GM23338 (cell line): ENCODE data around the gene RNU7-1. TPM values are rescaled to one million over a fixed set of nuclear protein-coding genes. Genes with fewer than 3 reads are reported as not detected.

ENCODE experiments used
- ATAC-seq: fragments of 200-7000 bp; cut with Tn5 transposase; 3 replicates; pipeline ENCODE4 v1.9.1; 2020
- DNase-seq: peaks from one replicate; pipeline ENCODE4 v3.0.0-alpha.2; 2015; ENCODE audit warnings: low spot score
- H2AFZ ChIP-seq: fragments of 200-600 bp; sonication (generic); 2 replicates; pipeline ENCODE4 v1.8.0; 2016; ENCODE audit warnings: antibody characterized with exemption, mild to moderate bottlenecking, moderate library complexity
- H3F3A ChIP-seq: fragments of 200-600 bp; sonication (generic); replicated peaks from 2 replicates; pipeline ENCODE4 v1.8.0; 2017; ENCODE audit warnings: antibody characterized with exemption, mixed run types, low read depth
- H3K27ac ChIP-seq: fragments of 200-600 bp; sonication (generic); 2 replicates; pipeline ENCODE4 v1.6.1; 2016; ENCODE audit warnings: low read depth
- H3K27me3 ChIP-seq: fragments of 200-600 bp; sonication (generic); 2 replicates; pipeline ENCODE4 v1.8.0; 2016; ENCODE audit warnings: mild to moderate bottlenecking, mixed run types, moderate library complexity; ENCODE audit not compliant: insufficient read depth
- H3K36me3 ChIP-seq: fragments of 200-600 bp; sonication (generic); 2 replicates; pipeline ENCODE4 v1.8.0; 2016; ENCODE audit warnings: mild to moderate bottlenecking; ENCODE audit not compliant: insufficient read depth
- H3K4me1 ChIP-seq: fragments of 200-600 bp; sonication (generic); 2 replicates; pipeline ENCODE4 v1.8.0; 2016; ENCODE audit warnings: mild to moderate bottlenecking, moderate library complexity; ENCODE audit not compliant: insufficient read depth
- H3K4me2 ChIP-seq: fragments of 200-600 bp; sonication (generic); 2 replicates; pipeline ENCODE4 v1.7.1; 2017; ENCODE audit warnings: mixed run types
- H3K4me3 ChIP-seq: fragments of 200-600 bp; sonication (generic); 2 replicates; pipeline ENCODE4 v1.6.1; 2016; ENCODE audit warnings: mixed run types
- H3K79me2 ChIP-seq: fragments of 200-600 bp; sonication (generic); replicated peaks from 2 replicates; pipeline ENCODE4 v1.8.0; 2017; ENCODE audit warnings: mild to moderate bottlenecking; ENCODE audit not compliant: insufficient read depth
- H3K9me2 ChIP-seq: fragments of 200-600 bp; sonication (generic); 2 replicates; pipeline ENCODE4 v1.8.0; 2017; ENCODE audit not compliant: insufficient read depth
- H4K20me1 ChIP-seq: fragments of 200-600 bp; sonication (generic); replicated peaks from 2 replicates; pipeline ENCODE4 v1.8.0; 2017; ENCODE audit warnings: mild to moderate bottlenecking; ENCODE audit not compliant: insufficient read depth
- H3K27ac Mint-ChIP-seq: 2 replicates; pipeline ENCODE4 v1.8.0; 2020; ENCODE audit warnings: inconsistent platforms, mild to moderate bottlenecking, moderate library complexity, mixed read lengths
- H3K27me3 Mint-ChIP-seq: 3 replicates; pipeline ENCODE4 v1.8.0; 2022; ENCODE audit warnings: low read depth, mild to moderate bottlenecking, moderate library complexity, mixed read lengths, inconsistent platforms; ENCODE audit not compliant: insufficient read depth, poor library complexity
- H3K36me3 Mint-ChIP-seq: 3 replicates; pipeline ENCODE4 v1.8.0; 2021; ENCODE audit warnings: low read depth, mild to moderate bottlenecking, inconsistent platforms, moderate library complexity, mixed read lengths
- H3K4me1 Mint-ChIP-seq: 3 replicates; pipeline ENCODE4 v1.8.0; 2020; ENCODE audit warnings: mild to moderate bottlenecking, inconsistent platforms, mixed read lengths
- H3K4me3 Mint-ChIP-seq: 3 replicates; pipeline ENCODE4 v1.8.0; 2021; ENCODE audit warnings: moderate library complexity, mild to moderate bottlenecking, inconsistent platforms, mixed read lengths
- H3K9me3 Mint-ChIP-seq: 3 replicates; pipeline ENCODE4 v1.8.0; 2020; ENCODE audit warnings: moderate library complexity, mild to moderate bottlenecking, inconsistent platforms, mixed read lengths
- CREB1 ChIP-seq: fragments of 250-450 bp; sonication (Bioruptor Pico); IDR thresholded peaks from 2 replicates; pipeline ENCODE4 v1.5.0; 2020; ENCODE audit warnings: low read depth, mild to moderate bottlenecking, moderate library complexity
- EZH2 ChIP-seq: fragments of 200-600 bp; sonication (generic); IDR thresholded peaks from one replicate; pipeline ENCODE4 v1.8.0; 2017; ENCODE audit warnings: antibody characterized with exemption, mild to moderate bottlenecking, low read depth; ENCODE audit not compliant: unreplicated experiment
- NANOG ChIP-seq: IDR thresholded peaks from 2 replicates; pipeline ENCODE4 v1.6.1; 2016; ENCODE audit warnings: antibody characterized with exemption, borderline replicate concordance
- POLR2AphosphoS5 ChIP-seq: IDR thresholded peaks from 2 replicates; pipeline ENCODE4 v1.6.1; 2016; ENCODE audit warnings: antibody characterized with exemption, low read depth
- STAT1 ChIP-seq: IDR thresholded peaks from one replicate; pipeline ENCODE4 v1.6.1; 2016; ENCODE audit warnings: antibody characterized with exemption; ENCODE audit not compliant: unreplicated experiment
- polyA plus RNA-seq: library from polyadenylated mRNA; unstranded; fragments of >200 nt; fragmentation: Nextera tagmentation; extraction: Ambion mirVana; gene quantifications from 2 replicates; pipeline ENCODE4 v1.2.1, GENCODE V29; 2016
- total RNA-seq: library from RNA; depleted of rRNA; stranded (reverse); fragments of >200 nt; shearing (Covaris generic); gene quantifications from 2 replicates; pipeline ENCODE4 v1.2.3, GENCODE V29; 2014
- TF ChIP-seq, protein P1 (sequence below): IDR thresholded peaks from 2 replicates; pipeline ENCODE4 v1.6.1; 2016; ENCODE audit warnings: antibody characterized with exemption
- TF ChIP-seq, protein P2 (sequence below): IDR thresholded peaks from one replicate; pipeline ENCODE4 v1.6.1; 2018; ENCODE audit warnings: antibody characterized with exemption; ENCODE audit not compliant: unreplicated experiment
- TF ChIP-seq, protein P3 (sequence below), 2 experiments: fragments of 200-600 bp in 1 of 2; sonication (generic) in 1 of 2; conservative IDR thresholded peaks; 2 replicates each; pipeline versions ENCODE4 v1.5.1 to v1.6.1; 2016 to 2017; ENCODE audit warnings: antibody characterized with exemption in 2 of 2, low read depth in 2 of 2, mild to moderate bottlenecking in 2 of 2, moderate library complexity in 1 of 2

The RNU7-1 gene
- total and polyA plus RNA-seq, 2 experiments from 2014 or later: not detected

DNA sequence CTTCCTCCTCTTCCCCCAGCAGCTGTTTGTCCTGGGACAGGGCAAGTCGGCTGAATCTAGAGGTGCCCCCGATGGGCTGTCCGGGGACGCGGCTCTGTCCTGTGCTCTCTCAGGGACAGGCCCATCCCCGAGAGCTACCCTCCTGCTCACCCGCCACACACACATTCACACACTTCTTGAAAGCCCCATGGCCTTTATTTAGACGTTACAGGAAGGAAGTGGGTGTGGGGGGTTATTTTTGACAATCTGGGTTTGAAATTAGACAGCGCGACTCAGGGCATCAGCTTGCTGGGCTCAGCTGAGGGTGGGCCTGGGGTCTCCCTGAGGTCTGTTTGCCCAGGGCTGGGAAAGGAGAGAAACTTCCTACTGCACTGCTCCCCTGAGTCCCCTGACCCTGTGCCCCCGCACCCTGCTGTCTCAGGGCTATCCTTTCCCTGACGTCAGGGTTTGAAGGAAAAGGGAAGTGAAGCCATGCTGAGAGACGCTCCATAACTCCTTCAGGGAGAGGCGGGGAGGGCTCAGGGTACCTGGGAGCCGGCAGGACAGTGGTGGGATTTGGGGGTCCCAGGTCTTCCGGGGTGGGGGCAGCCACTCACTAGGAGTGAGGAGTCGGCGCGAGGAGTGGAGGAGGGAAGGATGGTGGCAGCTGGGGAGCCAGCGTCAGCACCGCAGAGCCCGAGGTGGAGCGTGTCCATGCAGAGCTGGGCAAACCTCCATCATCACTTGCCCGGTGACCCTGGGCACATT, 15.6 kb downstream of the RNU7-1 start:
- H3K4me3 ChIP-seq: no peak overlapping the region
- no peaks in the 10 kb centered on the region for H3K36me3 ChIP-seq
- H3K27ac ChIP-seq: no peak overlapping the region
- Mint-ChIP-seq H3K27ac (no peak overlapping the region), H3K27me3 (peaks cover 15% of the 10 kb centered on the region), H3K4me1 (peaks cover 31% of the 10 kb centered on the region), H3K36me3 (peaks cover 3% of the 10 kb centered on the region), H3K9me3 (no peaks in the 10 kb centered on the region), H3K4me3 (no peak overlapping the region)
- peaks cover 13% of the 10 kb centered on the region for H3K79me2 ChIP-seq
- H3F3A ChIP-seq: peaks cover 18% of the 10 kb centered on the region
- peaks cover 31% of the 10 kb centered on the region for H3K4me1 ChIP-seq
- TF ChIP-seq, protein P1, sequence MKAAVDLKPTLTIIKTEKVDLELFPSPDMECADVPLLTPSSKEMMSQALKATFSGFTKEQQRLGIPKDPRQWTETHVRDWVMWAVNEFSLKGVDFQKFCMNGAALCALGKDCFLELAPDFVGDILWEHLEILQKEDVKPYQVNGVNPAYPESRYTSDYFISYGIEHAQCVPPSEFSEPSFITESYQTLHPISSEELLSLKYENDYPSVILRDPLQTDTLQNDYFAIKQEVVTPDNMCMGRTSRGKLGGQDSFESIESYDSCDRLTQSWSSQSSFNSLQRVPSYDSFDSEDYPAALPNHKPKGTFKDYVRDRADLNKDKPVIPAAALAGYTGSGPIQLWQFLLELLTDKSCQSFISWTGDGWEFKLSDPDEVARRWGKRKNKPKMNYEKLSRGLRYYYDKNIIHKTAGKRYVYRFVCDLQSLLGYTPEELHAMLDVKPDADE: no peak
- no peak for TF ChIP-seq STAT1
- no peak overlapping the region for H3K4me2 ChIP-seq
- DNase-seq (no peak), ATAC-seq (no peak)
- no peaks in the 10 kb centered on the region for H3K9me2 ChIP-seq
- no peak overlapping the region for H2AFZ ChIP-seq
- no peaks in the 10 kb centered on the region for H4K20me1 ChIP-seq
- no peaks in the 10 kb centered on the region for H3K27me3 ChIP-seq

DNA sequence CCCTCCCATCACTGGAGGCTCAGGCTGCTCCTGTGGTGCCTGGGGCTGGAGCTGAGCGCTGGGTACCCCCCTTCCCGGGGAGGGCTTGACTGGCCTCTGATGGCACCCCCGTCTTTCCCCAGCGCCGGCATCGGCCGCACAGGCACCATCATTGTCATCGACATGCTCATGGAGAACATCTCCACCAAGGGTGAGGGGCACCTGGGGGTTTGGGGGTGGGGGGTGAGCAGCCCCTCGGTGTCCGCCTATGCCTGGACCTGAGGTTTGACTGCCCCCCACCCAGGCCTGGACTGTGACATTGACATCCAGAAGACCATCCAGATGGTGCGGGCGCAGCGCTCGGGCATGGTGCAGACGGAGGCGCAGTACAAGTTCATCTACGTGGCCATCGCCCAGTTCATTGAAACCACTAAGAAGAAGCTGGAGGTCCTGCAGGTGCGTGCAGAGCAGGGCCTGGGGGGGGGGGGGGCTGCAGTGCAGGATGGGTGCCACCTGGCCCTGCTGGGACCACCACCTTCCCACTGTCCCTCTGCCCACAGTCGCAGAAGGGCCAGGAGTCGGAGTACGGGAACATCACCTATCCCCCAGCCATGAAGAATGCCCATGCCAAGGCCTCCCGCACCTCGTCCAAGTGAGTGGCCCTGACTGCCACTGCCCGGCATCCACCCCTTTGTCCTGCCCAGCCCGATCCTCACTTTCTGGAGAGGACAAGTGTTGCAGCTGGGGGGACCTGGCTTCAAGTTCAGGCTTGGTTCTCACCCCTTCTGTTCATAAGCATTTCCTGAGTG, 16.4 kb downstream of the RNU7-1 start:
- no peak overlapping the region for H3K4me2 ChIP-seq
- peaks cover 37% of the 10 kb centered on the region for H3K4me1 Mint-ChIP-seq
- peaks cover 11% of the 10 kb centered on the region for H3K36me3 Mint-ChIP-seq
- no peaks in the 10 kb centered on the region for H3K27me3 ChIP-seq
- no peak for ATAC-seq
- H3K4me3 ChIP-seq: no peak overlapping the region
- no peak overlapping the region for H3K27ac Mint-ChIP-seq
- no peaks in the 10 kb centered on the region; the same call in 1 of the 2 replicates for H3K36me3 ChIP-seq
- H3K27me3 Mint-ChIP-seq: peaks cover 20% of the 10 kb centered on the region
- H3F3A ChIP-seq: peaks cover 25% of the 10 kb centered on the region
- H3K9me3 Mint-ChIP-seq: no peaks in the 10 kb centered on the region
- no peak overlapping the region for H2AFZ ChIP-seq
- no peak overlapping the region for H3K27ac ChIP-seq
- no peak for DNase-seq
- no peaks in the 10 kb centered on the region for H4K20me1 ChIP-seq
- no peak overlapping the region for H3K4me3 Mint-ChIP-seq
- peaks cover 38% of the 10 kb centered on the region for H3K4me1 ChIP-seq
- no peaks in the 10 kb centered on the region for H3K9me2 ChIP-seq
- H3K79me2 ChIP-seq: peaks cover 17% of the 10 kb centered on the region
- TF ChIP-seq POLR2AphosphoS5 (no peak), NANOG (no peak), CREB1 (CRISPR knock-in tag) (no peak), EZH2 (no peak)
- TF ChIP-seq, protein P2, sequence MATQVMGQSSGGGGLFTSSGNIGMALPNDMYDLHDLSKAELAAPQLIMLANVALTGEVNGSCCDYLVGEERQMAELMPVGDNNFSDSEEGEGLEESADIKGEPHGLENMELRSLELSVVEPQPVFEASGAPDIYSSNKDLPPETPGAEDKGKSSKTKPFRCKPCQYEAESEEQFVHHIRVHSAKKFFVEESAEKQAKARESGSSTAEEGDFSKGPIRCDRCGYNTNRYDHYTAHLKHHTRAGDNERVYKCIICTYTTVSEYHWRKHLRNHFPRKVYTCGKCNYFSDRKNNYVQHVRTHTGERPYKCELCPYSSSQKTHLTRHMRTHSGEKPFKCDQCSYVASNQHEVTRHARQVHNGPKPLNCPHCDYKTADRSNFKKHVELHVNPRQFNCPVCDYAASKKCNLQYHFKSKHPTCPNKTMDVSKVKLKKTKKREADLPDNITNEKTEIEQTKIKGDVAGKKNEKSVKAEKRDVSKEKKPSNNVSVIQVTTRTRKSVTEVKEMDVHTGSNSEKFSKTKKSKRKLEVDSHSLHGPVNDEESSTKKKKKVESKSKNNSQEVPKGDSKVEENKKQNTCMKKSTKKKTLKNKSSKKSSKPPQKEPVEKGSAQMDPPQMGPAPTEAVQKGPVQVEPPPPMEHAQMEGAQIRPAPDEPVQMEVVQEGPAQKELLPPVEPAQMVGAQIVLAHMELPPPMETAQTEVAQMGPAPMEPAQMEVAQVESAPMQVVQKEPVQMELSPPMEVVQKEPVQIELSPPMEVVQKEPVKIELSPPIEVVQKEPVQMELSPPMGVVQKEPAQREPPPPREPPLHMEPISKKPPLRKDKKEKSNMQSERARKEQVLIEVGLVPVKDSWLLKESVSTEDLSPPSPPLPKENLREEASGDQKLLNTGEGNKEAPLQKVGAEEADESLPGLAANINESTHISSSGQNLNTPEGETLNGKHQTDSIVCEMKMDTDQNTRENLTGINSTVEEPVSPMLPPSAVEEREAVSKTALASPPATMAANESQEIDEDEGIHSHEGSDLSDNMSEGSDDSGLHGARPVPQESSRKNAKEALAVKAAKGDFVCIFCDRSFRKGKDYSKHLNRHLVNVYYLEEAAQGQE: no peak
- TF ChIP-seq, protein P3, sequence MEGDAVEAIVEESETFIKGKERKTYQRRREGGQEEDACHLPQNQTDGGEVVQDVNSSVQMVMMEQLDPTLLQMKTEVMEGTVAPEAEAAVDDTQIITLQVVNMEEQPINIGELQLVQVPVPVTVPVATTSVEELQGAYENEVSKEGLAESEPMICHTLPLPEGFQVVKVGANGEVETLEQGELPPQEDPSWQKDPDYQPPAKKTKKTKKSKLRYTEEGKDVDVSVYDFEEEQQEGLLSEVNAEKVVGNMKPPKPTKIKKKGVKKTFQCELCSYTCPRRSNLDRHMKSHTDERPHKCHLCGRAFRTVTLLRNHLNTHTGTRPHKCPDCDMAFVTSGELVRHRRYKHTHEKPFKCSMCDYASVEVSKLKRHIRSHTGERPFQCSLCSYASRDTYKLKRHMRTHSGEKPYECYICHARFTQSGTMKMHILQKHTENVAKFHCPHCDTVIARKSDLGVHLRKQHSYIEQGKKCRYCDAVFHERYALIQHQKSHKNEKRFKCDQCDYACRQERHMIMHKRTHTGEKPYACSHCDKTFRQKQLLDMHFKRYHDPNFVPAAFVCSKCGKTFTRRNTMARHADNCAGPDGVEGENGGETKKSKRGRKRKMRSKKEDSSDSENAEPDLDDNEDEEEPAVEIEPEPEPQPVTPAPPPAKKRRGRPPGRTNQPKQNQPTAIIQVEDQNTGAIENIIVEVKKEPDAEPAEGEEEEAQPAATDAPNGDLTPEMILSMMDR (conservative IDR thresholded peaks at IDR 0.05; ENCODE audit: low read depth in 2 of 2): no peak
- TF ChIP-seq, protein P1: no peak
